Right lobe of liver (tissue), 6 donors: ENCODE results near the gene GIPR. TPM values are rescaled to one million over a fixed set of nuclear protein-coding genes. Genes with fewer than 3 reads are reported as not detected.

Experiments used
- ATAC-seq, 4 donors: fragments of 200-7000 bp; cut with Tn5 transposase; one replicate each; pipeline ENCODE4 v1.9.1; 2020; ENCODE audit warnings: mild to moderate bottlenecking in 4 of 4, moderate library complexity in 4 of 4
- DNase-seq, 3 donors: peaks; one replicate each; pipeline ENCODE4 v3.0.0-alpha.2; 2020
- H3K27ac ChIP-seq, 3 donors: fragments of 200-600 bp; one replicate each; pipeline ENCODE4 v1.8.0; 2022
- H3K27me3 ChIP-seq, 2 donors: fragments of 200-600 bp; one replicate each; pipeline ENCODE4 v1.8.0; 2022
- H3K36me3 ChIP-seq, 4 donors: fragments of 200-600 bp; sonication (generic) in 1 of 4; one replicate each; pipeline versions ENCODE4 v1.5.1 to v1.8.0; 2017 to 2022; ENCODE audit warnings: control low read depth in 1 of 4
- H3K4me1 ChIP-seq, 4 donors: fragments of 200-600 bp; sonication (generic) in 1 of 4; one replicate each; pipeline versions ENCODE4 v1.5.1 to v1.8.0; 2017 to 2022; ENCODE audit warnings: control low read depth in 1 of 4
- H3K4me3 ChIP-seq, 3 donors: fragments of 200-600 bp; one replicate each; pipeline ENCODE4 v1.8.0; 2022
- H3K9me3 ChIP-seq, 4 donors: fragments of 200-600 bp; sonication (generic) in 1 of 4; one replicate each; pipeline versions ENCODE4 v1.5.1 to v1.8.0; 2017 to 2022; ENCODE audit warnings: control low read depth in 1 of 4
- POLR2A ChIP-seq: fragments of 450-650 bp; IDR thresholded peaks from one replicate; pipeline ENCODE4 v1.6.1; 2017; ENCODE audit warnings: antibody characterized with exemption, mild to moderate bottlenecking
- WGBS: methylation state at CpG from one replicate; pipeline ENCODE4 v1.1.6; 2018; ENCODE audit warnings: low coverage, low lambda C conversion rate; ENCODE audit not compliant: insufficient coverage; ENCODE audit errors: missing lambda C conversion rate; 5-methylcytosine and 5-hydroxymethylcytosine counted together
- intact Hi-C, 2 donors: fragments of 100-400 bp; cut with DNase I; formaldehyde crosslinking; loops; one replicate each; pipeline versions ENCODE4 v1.11.2 to v1.14.1; 2022
- total RNA-seq, 6 experiments: library from RNA; depleted of rRNA in 2 of 6; stranded (reverse); fragments of >200 nt in 2 of 6; fragmentation: NEBNext Ultra II Directional in 3 of 6; extraction: Animal tissue kit (Norgen Biotek cat#: 25700) in 3 of 6; gene quantifications; one replicate each; pipeline versions ENCODE4 v1.1.0 to v1.2.4, GENCODE V29; 2016 to 2023
- TF ChIP-seq, protein P1 (sequence below), 4 donors: fragments of 200-600 bp in 3 of 4; fragments of 450-650 bp in 1 of 4; IDR thresholded peaks; one replicate each; pipeline versions ENCODE4 v1.5.1 to v1.8.0; 2016 to 2022; ENCODE audit warnings: antibody characterized with exemption in 4 of 4, mild to moderate bottlenecking in 2 of 4
- donor health status: DM: no; HTN: yes; CAD: no.
- donor health status: DM: no; HTN: no; CAD: no.
- donor health status: DM: no; HTN: no; CAD: no.
- donor health status: DM: no; HTN: yes; CAD: no.
- donor health status: DM: no; HTN: yes; CAD: no.

The GIPR gene
- total RNA-seq, 6 experiments from 2014 or later, result 0.07 to 0.23 (median 0.18) TPM; not detected in 2

DNA sequence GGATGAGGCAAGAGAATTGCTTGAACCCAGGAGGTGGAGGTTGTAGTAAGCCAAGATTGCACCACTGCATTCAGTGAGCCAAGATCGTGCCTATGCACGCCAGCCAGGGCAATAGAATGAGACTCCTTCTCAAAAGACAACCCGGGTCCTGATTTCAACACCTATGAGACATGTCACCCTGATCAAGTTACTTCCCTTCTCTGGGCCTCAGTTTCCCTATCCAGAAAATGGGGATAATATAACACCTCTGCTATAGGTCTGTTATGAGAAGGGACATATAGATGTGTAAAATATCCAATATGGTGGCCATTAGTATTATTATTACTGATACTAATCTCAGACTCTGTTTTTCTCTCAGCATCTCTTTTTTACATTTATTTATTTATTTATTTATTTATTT is 12.9 kb upstream of the GIPR start:
- intact Hi-C loops, result no loop called here
- WGBS, result 63% methylated on average over 2 of the region's 3 CpGs
- Histone ChIP-seq H3K4me3 (no peak overlapping the region), H3K36me3 (no peaks in the 10 kb centered on the region), H3K4me1 (no peaks in the 10 kb centered on the region), H3K9me3 (no peaks in the 10 kb centered on the region), H3K27ac (no peak overlapping the region), H3K27me3 (no peaks in the 10 kb centered on the region)
- ATAC-seq (no peak), DNase-seq (no peak)
- TF ChIP-seq, protein P1, sequence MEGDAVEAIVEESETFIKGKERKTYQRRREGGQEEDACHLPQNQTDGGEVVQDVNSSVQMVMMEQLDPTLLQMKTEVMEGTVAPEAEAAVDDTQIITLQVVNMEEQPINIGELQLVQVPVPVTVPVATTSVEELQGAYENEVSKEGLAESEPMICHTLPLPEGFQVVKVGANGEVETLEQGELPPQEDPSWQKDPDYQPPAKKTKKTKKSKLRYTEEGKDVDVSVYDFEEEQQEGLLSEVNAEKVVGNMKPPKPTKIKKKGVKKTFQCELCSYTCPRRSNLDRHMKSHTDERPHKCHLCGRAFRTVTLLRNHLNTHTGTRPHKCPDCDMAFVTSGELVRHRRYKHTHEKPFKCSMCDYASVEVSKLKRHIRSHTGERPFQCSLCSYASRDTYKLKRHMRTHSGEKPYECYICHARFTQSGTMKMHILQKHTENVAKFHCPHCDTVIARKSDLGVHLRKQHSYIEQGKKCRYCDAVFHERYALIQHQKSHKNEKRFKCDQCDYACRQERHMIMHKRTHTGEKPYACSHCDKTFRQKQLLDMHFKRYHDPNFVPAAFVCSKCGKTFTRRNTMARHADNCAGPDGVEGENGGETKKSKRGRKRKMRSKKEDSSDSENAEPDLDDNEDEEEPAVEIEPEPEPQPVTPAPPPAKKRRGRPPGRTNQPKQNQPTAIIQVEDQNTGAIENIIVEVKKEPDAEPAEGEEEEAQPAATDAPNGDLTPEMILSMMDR (IDR thresholded peaks at IDR 0.05), result no peak
- TF ChIP-seq POLR2A, result no peak

DNA sequence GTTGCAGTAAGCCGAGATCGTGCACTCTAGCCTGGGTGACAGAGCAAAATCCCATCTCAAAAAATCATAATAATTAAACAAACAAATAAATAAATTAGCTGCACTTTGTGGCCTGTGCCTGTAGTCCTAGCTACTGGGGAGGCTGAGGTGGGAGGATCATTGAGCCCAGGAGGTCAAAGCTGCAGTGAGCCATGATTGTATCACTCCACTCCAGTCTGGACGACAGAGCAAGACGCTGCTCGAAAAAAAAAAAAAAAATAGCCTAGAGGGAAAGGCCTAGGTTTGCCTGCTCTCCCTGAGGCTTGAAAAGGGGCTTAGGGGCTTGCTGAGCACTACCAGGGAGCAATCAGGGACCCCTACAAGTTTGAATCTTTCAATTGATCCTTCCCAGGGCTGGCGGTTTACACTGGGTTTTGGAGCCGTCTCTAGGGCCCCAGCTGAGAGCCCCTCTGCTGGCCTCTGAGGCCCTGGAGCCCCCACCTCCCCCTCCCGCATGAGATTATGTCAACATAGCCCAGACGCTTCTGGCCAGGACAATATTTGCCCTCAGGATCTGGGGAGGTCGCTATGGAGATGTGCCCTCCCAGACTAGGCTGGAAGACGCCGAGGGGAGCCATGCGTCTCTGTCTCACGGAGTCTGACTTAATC is 10.4 kb upstream of the GIPR start:
- TF ChIP-seq, protein P1 (IDR thresholded peaks at IDR 0.05), result no peak
- no peak for TF ChIP-seq POLR2A
- H3K27ac ChIP-seq, result no peak overlapping the region
- peak in 1 of 4 donors; percentile 11 for ATAC-seq
- H3K4me1 ChIP-seq, result no peaks in the 10 kb centered on the region
- no peaks in the 10 kb centered on the region for H3K27me3 ChIP-seq
- intact Hi-C loops, result no loop called here
- no peaks in the 10 kb centered on the region for H3K9me3 ChIP-seq
- H3K36me3 ChIP-seq, result no peaks in the 10 kb centered on the region
- WGBS, result 48% methylated on average over 7 of the region's 14 CpGs
- no peak overlapping the region for H3K4me3 ChIP-seq
- no peak for DNase-seq

DNA sequence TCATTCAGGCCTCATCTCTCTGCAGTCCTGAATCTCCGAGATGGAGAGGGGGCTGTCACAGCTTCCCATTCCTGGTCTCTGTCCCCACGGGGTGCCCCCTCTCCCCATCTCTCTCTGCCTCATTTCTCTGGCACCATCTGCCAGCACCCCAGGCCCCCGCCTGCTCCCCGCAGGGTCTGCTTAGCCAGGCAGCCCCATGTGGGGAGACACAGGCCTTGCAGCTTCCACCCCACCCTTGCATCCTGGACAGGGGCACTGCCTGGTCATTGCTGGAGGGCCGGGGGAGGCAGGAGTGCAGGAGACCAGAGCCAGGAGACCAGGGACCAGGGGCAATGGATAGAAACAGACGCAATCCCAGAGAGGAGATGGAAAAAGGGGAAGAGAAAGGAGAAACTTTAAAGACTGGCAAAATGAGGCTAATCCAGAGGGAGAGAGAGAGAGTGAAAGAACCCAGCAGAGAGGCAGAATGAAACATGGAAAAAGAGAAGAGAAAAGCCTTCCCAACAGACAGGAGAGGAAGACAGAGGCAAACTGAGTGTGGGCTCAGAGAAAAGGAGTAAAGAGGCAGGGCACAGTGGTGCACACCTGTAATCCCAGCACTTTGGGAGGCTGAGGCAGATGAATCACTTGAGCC is 8.8 kb upstream of the GIPR start:
- ATAC-seq, result no peak
- Histone ChIP-seq H3K27me3 (no peaks in the 10 kb centered on the region), H3K27ac (no peak overlapping the region), H3K4me1 (no peaks in the 10 kb centered on the region), H3K36me3 (no peaks in the 10 kb centered on the region), H3K9me3 (no peaks in the 10 kb centered on the region), H3K4me3 (no peak overlapping the region)
- intact Hi-C loops, result no loop called here
- WGBS, result 71% methylated on average over 6 of the region's 6 CpGs
- DNase-seq, result no peak
- TF ChIP-seq POLR2A, result no peak
- TF ChIP-seq, protein P1 (IDR thresholded peaks at IDR 0.05), result no peak

DNA sequence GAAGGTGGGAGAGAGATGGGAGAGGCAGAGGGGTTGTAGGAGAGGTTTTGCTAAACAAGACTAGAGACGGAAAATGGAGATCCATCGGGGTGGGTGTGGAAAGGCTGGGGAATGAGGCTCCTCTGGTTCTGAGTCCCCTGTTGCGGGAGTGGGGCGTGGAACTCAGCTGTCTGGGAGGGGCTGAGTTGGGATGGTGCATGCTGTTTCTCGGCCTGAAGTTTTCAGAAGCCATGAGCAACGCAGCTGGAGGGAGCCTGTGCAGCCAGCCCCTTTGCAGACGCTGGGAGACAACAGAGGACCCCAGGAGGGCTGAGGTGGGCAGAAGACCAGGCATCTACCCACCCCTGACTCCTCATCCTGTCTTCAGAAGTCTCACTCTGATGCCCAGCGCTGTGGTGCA is 7.4 kb upstream of the GIPR start:
- intact Hi-C loops, result no loop called here
- no peak overlapping the region for H3K4me3 ChIP-seq
- DNase-seq (no peak), ATAC-seq (no peak)
- no peaks in the 10 kb centered on the region for H3K27me3 ChIP-seq
- TF ChIP-seq, protein P1 (IDR thresholded peaks at IDR 0.05), result no peak
- TF ChIP-seq POLR2A, result no peak
- no peaks in the 10 kb centered on the region for H3K9me3 ChIP-seq
- 0% methylated on average over 1 of the region's 8 CpGs for WGBS
- H3K4me1 ChIP-seq, result no peaks in the 10 kb centered on the region
- no peaks in the 10 kb centered on the region for H3K36me3 ChIP-seq
- no peak overlapping the region for H3K27ac ChIP-seq
